ENCODE measurements around the gene NAV2. TPM values are rescaled to one million over a fixed set of nuclear protein-coding genes. Genes with fewer than 3 reads are reported as not detected.

NAV2 gene
- polyA plus RNA-seq, 3 donors from 2014 or later, result 0.66 TPM; not detected in 2

DNA sequence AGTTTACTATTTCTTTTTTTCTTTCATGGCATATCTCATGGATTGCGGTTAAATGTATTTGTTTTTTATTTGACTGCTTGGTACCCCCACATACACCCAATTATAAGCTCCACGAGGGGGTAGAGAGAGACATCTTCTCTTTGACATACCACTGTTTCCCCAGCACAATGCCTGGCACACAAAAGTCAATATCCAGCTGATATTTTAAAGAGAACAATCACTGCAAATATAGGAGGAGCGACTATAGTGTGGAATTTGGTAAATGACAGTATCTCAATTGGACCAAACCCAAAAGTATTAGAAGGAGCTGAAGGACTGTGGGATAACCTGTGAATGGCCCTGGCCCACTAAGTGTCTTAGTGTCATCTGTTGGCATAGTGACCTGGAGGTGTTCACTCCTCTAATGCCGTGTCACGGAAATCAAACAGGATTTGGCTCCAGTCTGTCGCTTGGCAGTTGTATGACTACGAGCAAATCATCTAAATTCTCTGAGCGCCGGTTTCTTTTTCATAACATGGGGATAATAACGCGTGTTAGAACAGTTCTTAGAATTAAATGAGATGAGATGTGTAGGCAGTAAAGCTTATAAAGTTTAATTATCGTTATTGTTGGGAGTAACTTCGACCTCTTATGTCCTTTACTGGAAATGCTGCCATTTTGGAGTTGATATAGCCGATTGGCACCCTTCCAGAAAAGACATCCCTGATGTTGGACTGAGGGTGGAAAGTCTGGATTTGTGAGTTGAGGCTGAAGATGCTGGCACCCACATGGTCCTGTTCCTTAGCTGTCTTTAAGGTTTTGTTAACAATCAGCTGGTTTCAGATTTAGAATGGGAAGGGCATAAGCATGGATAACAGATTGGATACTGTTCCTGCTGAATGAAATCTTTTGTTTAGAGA, 303.1 kb downstream of the NAV2 start:
- Mint-ChIP-seq H3K27me3 (ENCODE audit: low read depth in 3 of 3) (peaks cover 7 to 9% (median 8%) of the 10 kb centered on the region in 3 donors), H3K9me3 (no peaks in the 10 kb centered on the region), H3K27ac (no peak overlapping the region), H3K4me3 (no peak overlapping the region), H3K36me3 (no peaks in the 10 kb centered on the region), H3K4me1 (peaks cover 10 to 11% of the 10 kb centered on the region in 2 donors)
- DNase-seq, result no peak

DNA sequence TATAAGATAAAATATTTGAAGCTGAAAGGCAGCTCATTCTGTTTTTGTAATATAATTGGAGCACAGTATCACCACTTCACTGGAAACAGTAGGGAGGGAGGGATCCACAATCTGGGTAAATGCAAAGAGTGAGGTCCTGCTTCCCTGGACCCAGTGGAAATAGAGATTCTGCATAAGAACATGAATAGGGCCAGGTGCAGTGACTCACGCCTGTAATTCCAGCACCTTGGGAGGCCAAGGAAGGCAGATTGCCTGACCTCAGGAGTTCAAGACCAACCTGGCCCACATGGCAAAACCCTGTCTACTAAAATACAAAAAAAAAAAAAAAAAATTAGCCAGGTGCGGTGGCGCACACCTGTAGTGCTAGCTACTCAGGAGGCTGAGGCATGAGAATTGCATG, 303.9 kb downstream of the NAV2 start:
- H3K4me3 Mint-ChIP-seq, result no peak overlapping the region
- H3K4me1 Mint-ChIP-seq, result peaks cover 10 to 11% of the 10 kb centered on the region in 2 donors
- H3K27me3 Mint-ChIP-seq (ENCODE audit: low read depth in 3 of 3), result peaks cover 7 to 9% (median 8%) of the 10 kb centered on the region in 3 donors
- no peak overlapping the region for H3K27ac Mint-ChIP-seq
- no peaks in the 10 kb centered on the region for H3K36me3 Mint-ChIP-seq
- H3K9me3 Mint-ChIP-seq, result no peaks in the 10 kb centered on the region
- DNase-seq, result no peak

DNA sequence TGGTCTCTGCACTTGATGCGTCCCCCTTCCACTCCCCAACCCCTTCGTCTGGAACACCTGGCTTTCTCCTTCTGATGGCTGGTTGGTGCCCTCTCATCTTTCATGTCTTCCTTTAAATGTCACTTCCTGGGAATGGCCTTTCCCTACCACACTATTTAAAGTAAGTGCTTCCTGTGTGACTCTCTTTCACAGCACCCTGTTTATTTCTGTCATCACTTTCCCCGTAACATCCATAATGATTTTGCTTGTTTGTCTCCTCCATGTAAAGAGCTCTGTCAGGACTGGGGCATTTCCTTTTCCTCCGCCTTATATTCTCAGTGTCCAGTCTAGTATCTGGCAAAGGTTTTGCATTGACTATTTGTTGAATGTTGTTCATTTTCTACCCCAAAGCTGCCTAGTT, 304.7 kb downstream of the NAV2 start:
- DNase-seq, result no peak
- H3K4me3 Mint-ChIP-seq, result no peak overlapping the region
- no peaks in the 10 kb centered on the region for H3K9me3 Mint-ChIP-seq
- H3K27ac Mint-ChIP-seq, result no peak overlapping the region
- H3K36me3 Mint-ChIP-seq, result no peaks in the 10 kb centered on the region
- H3K4me1 Mint-ChIP-seq, result peaks cover 10 to 11% of the 10 kb centered on the region in 2 donors
- peaks cover 4 to 8% (median 7%) of the 10 kb centered on the region in 3 donors for H3K27me3 Mint-ChIP-seq (ENCODE audit: low read depth in 3 of 3)

DNA sequence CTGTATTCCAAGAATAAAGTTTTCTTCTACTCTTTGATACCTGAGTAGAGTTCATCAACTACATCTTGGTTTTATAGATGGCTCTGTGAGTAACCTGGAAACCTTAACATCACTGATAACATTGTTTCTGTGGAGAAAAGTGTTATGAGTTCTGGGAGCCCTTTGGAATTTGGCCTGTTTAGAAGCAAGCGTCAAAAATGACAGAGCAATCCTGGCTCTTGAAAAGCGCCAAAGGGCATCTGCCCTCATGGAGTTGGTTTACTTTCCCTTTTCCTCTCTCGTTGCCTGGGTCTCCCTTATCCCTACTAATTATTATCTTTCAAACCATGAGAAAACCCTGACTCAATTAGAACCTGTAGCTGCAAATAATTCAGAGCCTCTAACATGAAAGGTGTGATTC, 307.6 kb downstream of the NAV2 start:
- no peaks in the 10 kb centered on the region for H3K36me3 Mint-ChIP-seq
- no peak overlapping the region for H3K4me3 Mint-ChIP-seq
- no peaks in the 10 kb centered on the region for H3K4me1 Mint-ChIP-seq
- no peak for DNase-seq
- no peak overlapping the region for H3K27ac Mint-ChIP-seq
- no peaks in the 10 kb centered on the region for H3K9me3 Mint-ChIP-seq
- H3K27me3 Mint-ChIP-seq (ENCODE audit: low read depth in 3 of 3), result peaks cover 2 to 5% (median 2%) of the 10 kb centered on the region in 3 donors

DNA sequence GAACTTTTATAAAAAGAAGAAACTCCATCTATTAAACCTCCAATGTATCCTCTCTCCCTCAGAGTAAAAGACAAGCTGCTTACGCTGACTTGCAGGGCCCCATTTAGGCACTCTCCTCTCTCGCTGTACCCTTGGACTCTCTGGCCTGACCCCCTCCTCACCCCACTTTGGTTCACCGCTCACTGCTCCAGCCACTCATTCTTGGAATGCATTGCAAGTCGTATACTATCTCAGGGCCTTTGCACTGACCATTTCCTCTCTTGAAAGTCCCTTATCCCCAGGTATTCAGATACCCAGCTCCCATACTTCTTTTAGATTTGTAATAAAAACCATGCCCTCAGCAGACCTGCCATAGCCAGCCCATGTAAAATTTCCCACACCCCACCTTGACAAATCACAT, 308.1 kb downstream of the NAV2 start:
- no peak overlapping the region for H3K4me3 Mint-ChIP-seq
- peaks cover 2 to 5% (median 2%) of the 10 kb centered on the region in 3 donors for H3K27me3 Mint-ChIP-seq (ENCODE audit: low read depth in 3 of 3)
- no peaks in the 10 kb centered on the region for H3K4me1 Mint-ChIP-seq
- H3K36me3 Mint-ChIP-seq, result no peaks in the 10 kb centered on the region
- no peak overlapping the region for H3K27ac Mint-ChIP-seq
- no peaks in the 10 kb centered on the region for H3K9me3 Mint-ChIP-seq
- no peak for DNase-seq

DNA sequence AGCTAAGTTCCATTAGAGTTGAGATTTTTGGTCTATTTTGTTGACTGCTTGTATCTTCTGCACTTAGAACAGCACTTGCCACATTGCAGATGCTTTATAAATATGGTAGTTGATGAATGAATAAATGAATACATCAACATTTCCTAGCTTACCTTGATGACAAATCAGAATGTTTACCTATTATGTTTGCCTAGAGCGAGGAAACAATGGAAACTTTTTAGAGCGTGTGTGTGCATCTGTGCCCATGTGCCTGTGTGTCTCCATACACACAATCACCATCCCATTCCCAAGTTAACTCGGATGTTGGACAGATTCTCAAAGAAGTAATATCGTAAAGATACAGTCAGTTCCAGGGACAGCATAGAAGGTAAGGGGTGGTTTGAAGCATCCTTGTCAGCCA, 308.6 kb downstream of the NAV2 start:
- Mint-ChIP-seq H3K4me1 (no peaks in the 10 kb centered on the region), H3K4me3 (no peak overlapping the region), H3K27ac (no peak overlapping the region), H3K27me3 (ENCODE audit: low read depth in 3 of 3) (peaks cover 2 to 5% (median 2%) of the 10 kb centered on the region in 3 donors), H3K36me3 (no peaks in the 10 kb centered on the region), H3K9me3 (no peaks in the 10 kb centered on the region)
- no peak for DNase-seq

DNA sequence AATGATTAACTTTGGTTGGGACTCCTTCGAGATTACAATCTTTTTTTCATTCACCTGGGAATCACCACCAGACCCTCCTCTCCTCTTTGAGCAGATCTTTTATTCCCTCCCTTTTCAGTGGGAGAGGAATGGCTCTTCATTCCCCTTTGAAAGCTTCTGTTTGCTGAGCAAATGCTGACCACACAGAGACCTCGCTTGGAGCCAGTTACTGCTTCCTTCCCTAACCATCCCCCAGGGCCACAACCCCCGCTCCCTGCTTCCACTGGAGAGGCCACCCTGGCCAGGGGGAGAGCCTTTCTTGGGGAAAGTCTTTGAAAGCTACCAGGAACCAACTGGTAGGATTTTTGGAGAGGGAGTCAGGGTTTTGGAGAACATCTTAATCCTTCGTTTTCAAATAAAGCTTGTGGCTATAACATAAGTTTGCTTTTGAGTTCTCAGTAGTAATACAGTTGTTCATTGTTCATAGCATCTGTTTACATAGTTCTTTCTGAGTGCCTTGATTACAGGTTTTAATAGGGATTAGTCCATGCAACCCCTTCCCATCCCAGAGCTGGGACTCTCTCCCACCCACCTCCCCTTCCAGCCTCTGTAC, 309.2 kb downstream of the NAV2 start:
- H3K4me1 Mint-ChIP-seq, result no peaks in the 10 kb centered on the region
- no peak for DNase-seq
- H3K36me3 Mint-ChIP-seq, result no peaks in the 10 kb centered on the region
- no peak overlapping the region for H3K4me3 Mint-ChIP-seq
- H3K9me3 Mint-ChIP-seq, result no peaks in the 10 kb centered on the region
- H3K27ac Mint-ChIP-seq, result no peak overlapping the region
- H3K27me3 Mint-ChIP-seq (ENCODE audit: low read depth in 3 of 3), result peaks cover 2 to 5% (median 2%) of the 10 kb centered on the region in 3 donors

DNA sequence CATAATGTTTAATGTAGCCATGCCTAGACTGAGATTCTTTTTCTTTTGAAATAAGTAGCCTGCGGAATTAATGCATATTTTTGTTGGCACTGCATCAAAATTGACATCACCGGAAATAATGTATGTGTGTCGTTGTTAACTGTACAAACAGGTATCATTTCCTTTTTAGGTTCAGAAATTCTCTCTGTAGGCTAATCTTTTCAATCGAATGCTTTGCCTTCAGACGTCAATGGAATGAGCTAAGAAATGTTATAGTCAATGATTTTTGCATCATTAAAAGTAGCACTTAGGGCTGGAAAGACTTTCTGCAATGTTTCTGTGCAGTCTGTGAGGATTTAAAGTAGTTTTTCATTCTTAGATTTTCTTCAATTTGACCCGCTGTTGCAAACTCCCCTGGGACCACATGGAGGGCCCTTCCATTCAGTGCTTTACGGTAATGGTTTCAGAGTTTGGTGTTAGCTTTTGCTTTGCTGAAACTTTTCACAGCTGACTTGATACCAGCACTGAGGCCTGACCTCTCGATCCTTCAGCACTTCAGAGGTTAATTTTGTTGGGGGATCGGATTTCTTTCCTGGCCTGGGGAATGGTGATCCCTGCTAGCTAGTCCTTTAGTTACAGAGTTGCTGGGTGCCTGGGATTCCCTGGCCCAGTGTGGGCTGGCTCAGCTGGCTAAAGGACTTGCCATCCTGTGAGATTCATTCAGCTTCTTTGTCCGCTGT, 309.9 kb downstream of the NAV2 start:
- DNase-seq, result no peak
- Mint-ChIP-seq H3K36me3 (no peaks in the 10 kb centered on the region), H3K27ac (no peak overlapping the region), H3K4me1 (no peaks in the 10 kb centered on the region), H3K4me3 (no peak overlapping the region), H3K9me3 (no peaks in the 10 kb centered on the region), H3K27me3 (ENCODE audit: low read depth in 3 of 3) (peaks cover 1 to 2% (median 2%) of the 10 kb centered on the region in 3 donors)

DNA sequence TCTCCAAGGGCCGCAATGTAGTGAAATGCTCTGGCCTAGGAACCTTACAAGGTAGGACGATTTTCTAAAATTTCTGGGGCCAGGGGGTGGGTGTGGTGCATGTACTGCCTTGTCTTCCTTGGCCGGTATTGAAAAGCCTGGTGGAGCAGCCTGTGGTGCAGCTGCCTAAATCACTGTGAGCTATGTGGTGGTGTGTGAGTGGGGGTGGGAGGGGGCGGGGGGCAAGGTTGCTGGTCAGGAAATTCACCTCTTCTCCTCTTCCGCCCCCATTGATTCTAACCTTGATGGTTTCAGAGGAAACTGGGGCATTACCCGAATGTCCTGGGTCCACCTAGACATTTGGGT, 310.4 kb downstream of the NAV2 start:
- H3K9me3 Mint-ChIP-seq, result no peaks in the 10 kb centered on the region
- H3K4me3 Mint-ChIP-seq, result no peak overlapping the region
- no peak overlapping the region for H3K27ac Mint-ChIP-seq
- H3K4me1 Mint-ChIP-seq, result no peaks in the 10 kb centered on the region
- H3K36me3 Mint-ChIP-seq, result no peaks in the 10 kb centered on the region
- no peak for DNase-seq
- H3K27me3 Mint-ChIP-seq (ENCODE audit: low read depth in 3 of 3), result peaks cover 0 to 2% (median 2%) of the 10 kb centered on the region in 3 donors

DNA sequence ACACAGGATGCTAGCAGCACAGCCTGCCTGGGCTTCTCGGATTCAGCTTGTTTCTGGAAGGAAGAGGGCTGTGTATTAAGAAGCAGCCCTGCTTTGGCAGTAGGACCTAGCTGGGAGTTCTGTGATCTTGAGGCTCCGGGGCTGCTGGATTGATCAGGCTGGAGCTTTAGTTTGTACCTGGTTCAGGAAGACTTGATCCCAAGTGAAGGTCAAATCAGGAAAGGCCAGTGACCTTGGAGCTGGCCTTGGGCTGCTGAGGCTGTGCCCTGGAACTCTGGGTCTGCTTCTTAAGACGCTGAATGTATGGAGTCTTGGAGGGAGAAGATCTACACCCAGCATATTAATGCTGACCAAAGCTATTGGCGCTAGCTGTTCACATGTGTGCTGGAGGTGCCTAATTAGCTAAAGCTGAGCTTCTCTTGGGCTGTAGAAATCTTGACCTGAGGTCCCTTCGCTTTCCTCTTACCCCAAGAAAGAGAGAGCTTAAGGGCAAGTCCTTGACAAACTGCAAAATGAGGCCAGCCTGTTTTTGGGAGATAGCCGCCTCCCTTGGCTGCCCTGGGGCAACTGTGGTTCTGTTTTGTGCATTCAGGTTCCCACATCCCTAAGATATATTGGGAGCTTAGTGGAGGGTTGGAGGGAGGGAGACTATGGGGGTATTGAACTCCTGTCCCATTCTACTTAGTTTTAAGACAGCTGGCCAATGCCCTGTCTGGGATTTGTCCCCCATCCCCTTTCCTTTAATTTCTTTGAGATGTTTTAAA, 311.7 kb downstream of the NAV2 start:
- H3K27ac Mint-ChIP-seq, result no peak overlapping the region
- peaks cover 2% of the 10 kb centered on the region in 3 donors for H3K27me3 Mint-ChIP-seq (ENCODE audit: low read depth in 3 of 3)
- H3K4me3 Mint-ChIP-seq, result no peak overlapping the region
- H3K4me1 Mint-ChIP-seq, result no peaks in the 10 kb centered on the region
- H3K36me3 Mint-ChIP-seq, result no peaks in the 10 kb centered on the region
- H3K9me3 Mint-ChIP-seq, result no peaks in the 10 kb centered on the region
- no peak for DNase-seq

DNA sequence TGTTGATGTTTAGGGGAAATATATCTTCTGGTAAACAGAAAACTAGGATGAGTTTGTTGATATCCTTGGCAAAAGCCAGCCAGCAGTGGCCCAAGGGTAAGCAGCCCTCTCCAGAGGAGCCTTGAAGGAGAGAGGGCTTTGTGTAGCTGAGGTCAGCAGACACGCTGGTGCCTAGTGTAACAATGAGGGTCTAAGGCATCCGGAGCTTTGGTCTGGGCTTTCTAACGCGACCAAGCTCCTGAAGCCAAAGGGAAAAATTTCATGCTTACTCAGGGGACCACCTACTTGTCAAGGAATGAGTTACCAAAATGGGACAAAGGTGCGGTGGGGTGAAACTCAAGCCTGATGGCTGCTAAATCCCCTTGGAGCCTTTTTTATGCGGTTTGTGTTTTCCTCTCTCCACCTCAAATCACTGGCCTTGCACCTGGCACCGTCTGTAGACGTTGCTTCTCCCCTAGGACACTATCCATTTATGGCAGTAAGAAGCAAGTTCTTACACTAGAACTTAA, 312.7 kb downstream of the NAV2 start:
- Mint-ChIP-seq H3K4me3 (no peak overlapping the region), H3K36me3 (no peaks in the 10 kb centered on the region), H3K27me3 (ENCODE audit: low read depth in 3 of 3) (peaks cover 2% of the 10 kb centered on the region in 3 donors), H3K4me1 (no peaks in the 10 kb centered on the region), H3K27ac (no peak overlapping the region), H3K9me3 (no peaks in the 10 kb centered on the region)
- no peak for DNase-seq

DNA sequence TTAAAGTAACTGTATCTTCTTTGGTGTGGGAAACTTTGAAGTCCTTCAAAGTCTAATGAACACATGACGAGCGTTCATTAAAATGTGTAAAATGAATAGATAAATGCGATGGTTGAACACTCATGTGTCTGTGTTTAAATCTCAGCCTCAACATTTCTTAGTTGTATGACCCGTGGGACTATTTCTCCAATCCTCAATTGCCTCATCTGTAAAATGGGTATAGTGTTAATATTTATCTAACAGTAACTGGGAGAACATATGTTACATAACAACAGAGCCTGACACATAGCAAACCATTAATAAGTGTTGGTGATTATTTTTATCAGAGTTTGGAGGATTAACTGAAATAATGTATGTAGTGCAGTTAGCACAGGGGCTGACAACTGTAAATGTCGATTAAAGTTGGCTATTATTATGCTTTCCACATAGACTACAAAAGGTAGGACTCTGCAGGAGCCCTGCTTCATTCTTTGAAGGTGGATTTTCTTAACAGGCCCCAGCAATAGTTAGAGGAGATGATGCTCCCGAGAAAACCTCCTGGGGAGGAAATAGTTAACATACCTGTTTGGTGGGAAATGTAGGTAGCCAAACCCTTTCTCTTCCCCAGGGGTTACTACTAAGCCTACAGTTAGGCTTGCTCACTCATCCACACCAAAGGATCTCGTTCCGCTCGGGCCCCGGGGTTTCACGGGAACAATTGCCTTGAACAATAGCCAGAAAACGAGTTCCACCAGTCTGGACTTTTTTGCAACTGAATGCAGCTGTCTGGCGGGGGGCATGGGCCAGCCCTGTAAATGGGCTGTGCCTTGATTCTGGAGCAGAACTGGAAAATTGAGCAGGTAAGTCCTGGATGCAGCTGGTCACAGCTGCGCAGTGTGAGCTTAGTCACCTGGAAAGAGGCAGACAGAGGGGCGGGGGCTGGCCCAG, 314.3 kb downstream of the NAV2 start:
- Mint-ChIP-seq H3K9me3 (no peaks in the 10 kb centered on the region), H3K4me3 (no peak overlapping the region), H3K4me1 (no peaks in the 10 kb centered on the region), H3K27me3 (ENCODE audit: low read depth in 3 of 3) (peaks cover 2 to 8% (median 2%) of the 10 kb centered on the region in 3 donors), H3K27ac (no peak overlapping the region), H3K36me3 (no peaks in the 10 kb centered on the region)
- no peak for DNase-seq
